GM18907 (cell line): Measurements from ENCODE around the gene CHST12.
"Not testable (repeated sequence)": the region's sequence is repeated elsewhere in the genome, so short reads cannot be mapped to it uniquely, and the experiment has no call there.

Experiments used
- ATAC-seq: cut with Tn5 transposase; IDR thresholded peaks from one replicate; pipeline ENCODE4 v1.9.1; 2021; ENCODE audit warnings: mild to moderate bottlenecking, moderate library complexity; ENCODE audit not compliant: unreplicated experiment

CHST12 gene

GRCh38 chr7:2377492-2377891 is 25.9 kb upstream of the CHST12 start:
- ATAC-seq = not testable (repeated sequence)

GRCh38 chr7:2378125-2378524 is 25.3 kb upstream of the CHST12 start:
- not testable (repeated sequence) for ATAC-seq

- no peak for ATAC-seq
These were observed 24.2 kb upstream of the CHST12 start for GRCh38 chr7:2379161-2379560.

GRCh38 chr7:2379821-2380450 is 23.5 kb upstream of the CHST12 start:
- ATAC-seq = no peak

GRCh38 chr7:2380461-2380860 is 22.9 kb upstream of the CHST12 start:
- ATAC-seq = no peak

GRCh38 chr7:2381227-2381626 is 22.2 kb upstream of the CHST12 start:
- ATAC-seq = no peak

- no peak for ATAC-seq
These were observed 21.4 kb upstream of the CHST12 start for GRCh38 chr7:2381881-2382509.

GRCh38 chr7:2383543-2384274 is 19.7 kb upstream of the CHST12 start:
- no peak for ATAC-seq

- no peak for ATAC-seq
These were observed 18.8 kb upstream of the CHST12 start for GRCh38 chr7:2384354-2385243.

- not testable (repeated sequence) for ATAC-seq
These were observed 17.3 kb upstream of the CHST12 start for GRCh38 chr7:2386122-2386521.

GRCh38 chr7:2386964-2387669 is 16.3 kb upstream of the CHST12 start:
- no peak for ATAC-seq

GRCh38 chr7:2387897-2388636 is 15.3 kb upstream of the CHST12 start:
- ATAC-seq = no peak

- no peak for ATAC-seq
These were observed 14.8 kb upstream of the CHST12 start for GRCh38 chr7:2388637-2388954.

- not testable (repeated sequence) for ATAC-seq
These were observed 13.2 kb upstream of the CHST12 start for GRCh38 chr7:2390020-2390816.

GRCh38 chr7:2393706-2394105 is 9.7 kb upstream of the CHST12 start:
- no peak for ATAC-seq

GRCh38 chr7:2394566-2395082 is 8.8 kb upstream of the CHST12 start:
- no peak for ATAC-seq

- ATAC-seq = no peak
These were observed 4.9 kb upstream of the CHST12 start for GRCh38 chr7:2398506-2398905.

GRCh38 chr7:2399848-2400587 is 3.4 kb upstream of the CHST12 start:
- ATAC-seq = no peak
